K562 (cell line): ENCODE data around the gene IQUB. TPM values are rescaled to one million over a fixed set of nuclear protein-coding genes. Genes with fewer than 3 reads are reported as not detected.

Source experiments
- BRD4 ChIP-seq: fragments of 200-600 bp; sonication (generic); IDR thresholded peaks from 2 replicates; pipeline ENCODE4 v1.6.1; 2017; ENCODE audit warnings: inconsistent platforms
- BRD9 ChIP-seq: fragments of 450-650 bp; IDR thresholded peaks from 2 replicates; pipeline ENCODE4 v1.6.1; 2018; ENCODE audit warnings: low read depth; ENCODE audit not compliant: partially characterized antibody
- CBX5 ChIP-seq: IDR thresholded peaks from 2 replicates; pipeline ENCODE4 v1.6.1; 2014; ENCODE audit warnings: low read depth, borderline replicate concordance
- FOXJ3 ChIP-seq: sonication (generic); formaldehyde crosslinking; IDR thresholded peaks from 2 replicates; pipeline ENCODE4 v1.4.0; 2020; ENCODE audit warnings: mild to moderate bottlenecking, missing genetic modification reagents
- FOXP1 ChIP-seq: sonication (generic); formaldehyde crosslinking; IDR thresholded peaks from 2 replicates; pipeline ENCODE4 v1.8.0; 2022; ENCODE audit warnings: mild to moderate bottlenecking, missing genetic modification reagents
- MAFG ChIP-seq: fragments of 450-650 bp; conservative IDR thresholded peaks from 2 replicates; pipeline ENCODE4 v1.6.1; 2016; ENCODE audit warnings: missing genetic modification characterization, missing compliant biosample characterization
- POLR2G ChIP-seq: fragments of 200-400 bp; formaldehyde crosslinking; IDR thresholded peaks from 2 replicates; pipeline ENCODE4 v1.6.1; 2017; ENCODE audit warnings: low read depth, mild to moderate bottlenecking, antibody characterized with exemption, low read length, moderate library complexity
- RB1 ChIP-seq: fragments of 450-650 bp; IDR thresholded peaks from 2 replicates; pipeline ENCODE4 v1.6.1; 2017; ENCODE audit warnings: low read depth, mild to moderate bottlenecking
- SIN3B ChIP-seq: fragments of 450-650 bp; IDR thresholded peaks from 2 replicates; pipeline ENCODE4 v1.6.1; 2017; ENCODE audit warnings: low read depth, mild to moderate bottlenecking, moderate library complexity
- SMAD1 ChIP-seq: fragments of 150-350 bp; IDR thresholded peaks from 2 replicates; pipeline ENCODE4 v1.6.1; 2014; ENCODE audit warnings: low read length, low read depth; ENCODE audit not compliant: partially characterized antibody
- ZBED1 ChIP-seq: IDR thresholded peaks from 2 replicates; pipeline ENCODE4 v1.6.1; 2014
- polyA plus RNA-seq, 8 experiments: library from polyadenylated mRNA; depleted of rRNA in 4 of 8; stranded (reverse) in 5 of 8; unstranded in 3 of 8; fragments of >200 nt; fragmentation: Nextera tagmentation in 2 of 8; fragmentation: Illumina TruSeq in 1 of 8; extraction: Ambion mirVana in 2 of 8; extraction: Trizol in 1 of 8; gene quantifications; 2 replicates each; pipeline versions ENCODE4 v1.2.1 to v1.2.3, GENCODE V29; 2011 to 2014; ENCODE audit warnings: inconsistent platforms in 1 of 8, missing spikeins in 1 of 8
- total RNA-seq, 7 experiments: library from RNA; depleted of rRNA in 6 of 7; stranded (reverse); fragments of >200 nt in 6 of 7; fragmentation: Illumina TruSeq in 2 of 7; extraction: Trizol in 2 of 7; gene quantifications; 2 replicates each; pipeline versions ENCODE4 v1.2.1 to v1.2.3, GENCODE V29; 2011 to 2021; ENCODE audit warnings: low replicate concordance in 1 of 7
- TF ChIP-seq, protein P1 (sequence below): fragments of 450-650 bp; formaldehyde crosslinking; IDR thresholded peaks from 2 replicates; pipeline ENCODE4 v1.4.0; 2020; ENCODE audit warnings: mild to moderate bottlenecking
- TF ChIP-seq, protein P2 (sequence below), 2 experiments: fragments of 450-650 bp; formaldehyde crosslinking in 1 of 2; IDR thresholded peaks; 2 replicates each; pipeline versions ENCODE4 v1.4.0 to v1.6.1; 2014 to 2020; ENCODE audit warnings: mild to moderate bottlenecking in 2 of 2, borderline replicate concordance in 1 of 2, low read depth in 1 of 2
- TF ChIP-seq, protein P3 (sequence below): fragments of 250-450 bp; sonication (Bioruptor Pico); IDR thresholded peaks from 2 replicates; pipeline ENCODE4 v1.4.0; 2020
- TF ChIP-seq, protein P4 (sequence below): sonication (generic); formaldehyde crosslinking; IDR thresholded peaks from 2 replicates; pipeline ENCODE4 v1.8.0; 2023; ENCODE audit warnings: mild to moderate bottlenecking, missing genetic modification reagents

IQUB gene
- total and polyA plus RNA-seq, 9 of the 15 experiments (the other 6 are each of a cell fraction or from before 2014, with no cell fraction given), result 0.62 to 2.6 (median 1.4) TPM

DNA sequence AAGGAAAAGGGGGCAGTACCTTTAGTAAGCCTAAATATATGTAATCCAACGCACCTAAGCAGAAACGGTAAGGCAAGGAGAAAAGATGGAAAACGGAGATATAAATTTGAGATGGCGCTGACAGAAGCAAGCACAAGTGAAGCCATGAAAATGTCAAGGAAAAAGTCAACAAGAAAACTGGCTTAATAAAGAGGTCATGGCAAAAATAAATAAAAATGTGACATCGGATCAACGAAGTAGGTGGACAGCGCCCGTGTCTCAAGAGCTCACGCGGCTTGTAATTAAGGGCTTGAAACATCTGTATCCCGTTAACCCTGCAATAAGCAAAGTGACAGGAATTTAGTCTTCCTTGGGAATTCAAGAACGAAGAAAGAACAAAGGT lies 22.6 kb upstream of the IQUB start (continued):
- TF ChIP-seq, protein P1, sequence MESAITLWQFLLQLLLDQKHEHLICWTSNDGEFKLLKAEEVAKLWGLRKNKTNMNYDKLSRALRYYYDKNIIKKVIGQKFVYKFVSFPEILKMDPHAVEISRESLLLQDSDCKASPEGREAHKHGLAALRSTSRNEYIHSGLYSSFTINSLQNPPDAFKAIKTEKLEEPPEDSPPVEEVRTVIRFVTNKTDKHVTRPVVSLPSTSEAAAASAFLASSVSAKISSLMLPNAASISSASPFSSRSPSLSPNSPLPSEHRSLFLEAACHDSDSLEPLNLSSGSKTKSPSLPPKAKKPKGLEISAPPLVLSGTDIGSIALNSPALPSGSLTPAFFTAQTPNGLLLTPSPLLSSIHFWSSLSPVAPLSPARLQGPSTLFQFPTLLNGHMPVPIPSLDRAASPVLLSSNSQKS (CRISPR knock-in tag), result no peak
- TF ChIP-seq FOXJ3 (no peak), SIN3B (no peak), SMAD1 (no peak), CBX5 (no peak), MAFG (tag) (no peak), RB1 (no peak), POLR2G (no peak), FOXP1 (CRISPR knock-in tag) (no peak), ZBED1 (no peak), BRD4 (no peak), BRD9 (no peak)
- TF ChIP-seq, protein P2, sequence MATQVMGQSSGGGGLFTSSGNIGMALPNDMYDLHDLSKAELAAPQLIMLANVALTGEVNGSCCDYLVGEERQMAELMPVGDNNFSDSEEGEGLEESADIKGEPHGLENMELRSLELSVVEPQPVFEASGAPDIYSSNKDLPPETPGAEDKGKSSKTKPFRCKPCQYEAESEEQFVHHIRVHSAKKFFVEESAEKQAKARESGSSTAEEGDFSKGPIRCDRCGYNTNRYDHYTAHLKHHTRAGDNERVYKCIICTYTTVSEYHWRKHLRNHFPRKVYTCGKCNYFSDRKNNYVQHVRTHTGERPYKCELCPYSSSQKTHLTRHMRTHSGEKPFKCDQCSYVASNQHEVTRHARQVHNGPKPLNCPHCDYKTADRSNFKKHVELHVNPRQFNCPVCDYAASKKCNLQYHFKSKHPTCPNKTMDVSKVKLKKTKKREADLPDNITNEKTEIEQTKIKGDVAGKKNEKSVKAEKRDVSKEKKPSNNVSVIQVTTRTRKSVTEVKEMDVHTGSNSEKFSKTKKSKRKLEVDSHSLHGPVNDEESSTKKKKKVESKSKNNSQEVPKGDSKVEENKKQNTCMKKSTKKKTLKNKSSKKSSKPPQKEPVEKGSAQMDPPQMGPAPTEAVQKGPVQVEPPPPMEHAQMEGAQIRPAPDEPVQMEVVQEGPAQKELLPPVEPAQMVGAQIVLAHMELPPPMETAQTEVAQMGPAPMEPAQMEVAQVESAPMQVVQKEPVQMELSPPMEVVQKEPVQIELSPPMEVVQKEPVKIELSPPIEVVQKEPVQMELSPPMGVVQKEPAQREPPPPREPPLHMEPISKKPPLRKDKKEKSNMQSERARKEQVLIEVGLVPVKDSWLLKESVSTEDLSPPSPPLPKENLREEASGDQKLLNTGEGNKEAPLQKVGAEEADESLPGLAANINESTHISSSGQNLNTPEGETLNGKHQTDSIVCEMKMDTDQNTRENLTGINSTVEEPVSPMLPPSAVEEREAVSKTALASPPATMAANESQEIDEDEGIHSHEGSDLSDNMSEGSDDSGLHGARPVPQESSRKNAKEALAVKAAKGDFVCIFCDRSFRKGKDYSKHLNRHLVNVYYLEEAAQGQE (IDR thresholded peaks at IDR 0.05; ENCODE audit: borderline replicate concordance), result peak; percentile 78
- TF ChIP-seq, protein P2 (CRISPR knock-in tag; IDR thresholded peaks at IDR 0.05; ENCODE audit: low read depth), result no peak
- TF ChIP-seq, protein P3, sequence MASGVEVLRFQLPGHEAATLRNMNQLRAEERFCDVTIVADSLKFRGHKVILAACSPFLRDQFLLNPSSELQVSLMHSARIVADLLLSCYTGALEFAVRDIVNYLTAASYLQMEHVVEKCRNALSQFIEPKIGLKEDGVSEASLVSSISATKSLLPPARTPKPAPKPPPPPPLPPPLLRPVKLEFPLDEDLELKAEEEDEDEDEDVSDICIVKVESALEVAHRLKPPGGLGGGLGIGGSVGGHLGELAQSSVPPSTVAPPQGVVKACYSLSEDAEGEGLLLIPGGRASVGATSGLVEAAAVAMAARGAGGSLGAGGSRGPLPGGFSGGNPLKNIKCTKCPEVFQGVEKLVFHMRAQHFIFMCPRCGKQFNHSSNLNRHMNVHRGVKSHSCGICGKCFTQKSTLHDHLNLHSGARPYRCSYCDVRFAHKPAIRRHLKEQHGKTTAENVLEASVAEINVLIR (CRISPR knock-in tag), result 0 out of 2 replicates have a peak, but pooled peaks have one; percentile 47
- TF ChIP-seq, protein P4, sequence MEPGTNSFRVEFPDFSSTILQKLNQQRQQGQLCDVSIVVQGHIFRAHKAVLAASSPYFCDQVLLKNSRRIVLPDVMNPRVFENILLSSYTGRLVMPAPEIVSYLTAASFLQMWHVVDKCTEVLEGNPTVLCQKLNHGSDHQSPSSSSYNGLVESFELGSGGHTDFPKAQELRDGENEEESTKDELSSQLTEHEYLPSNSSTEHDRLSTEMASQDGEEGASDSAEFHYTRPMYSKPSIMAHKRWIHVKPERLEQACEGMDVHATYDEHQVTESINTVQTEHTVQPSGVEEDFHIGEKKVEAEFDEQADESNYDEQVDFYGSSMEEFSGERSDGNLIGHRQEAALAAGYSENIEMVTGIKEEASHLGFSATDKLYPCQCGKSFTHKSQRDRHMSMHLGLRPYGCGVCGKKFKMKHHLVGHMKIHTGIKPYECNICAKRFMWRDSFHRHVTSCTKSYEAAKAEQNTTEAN (CRISPR knock-in tag), result no peak
